Chondrocyte (in vitro differentiated cells): ENCODE results near the gene FLNC. TPM values are rescaled to one million over a fixed set of nuclear protein-coding genes. Genes with fewer than 3 reads are reported as not detected.

Experiments
- DNase-seq: peaks from one replicate; pipeline ENCODE4 v3.0.0; 2021; ENCODE audit warnings: mixed read lengths, low spot score
- H3K27ac Mint-ChIP-seq: one replicate; pipeline ENCODE4 v1.8.0; 2021; ENCODE audit warnings: mild to moderate bottlenecking, moderate library complexity, mixed read lengths; ENCODE audit not compliant: unreplicated experiment
- H3K27me3 Mint-ChIP-seq: 2 replicates; pipeline ENCODE4 v1.8.0; 2021; ENCODE audit warnings: low read depth, mixed read lengths
- H3K36me3 Mint-ChIP-seq: 2 replicates; pipeline ENCODE4 v1.8.0; 2021; ENCODE audit warnings: low read depth, mixed read lengths
- H3K4me1 Mint-ChIP-seq: 2 replicates; pipeline ENCODE4 v1.8.0; 2021; ENCODE audit warnings: low read depth, mild to moderate bottlenecking, mixed read lengths
- H3K4me3 Mint-ChIP-seq: one replicate; pipeline ENCODE4 v1.8.0; 2021; ENCODE audit warnings: mild to moderate bottlenecking, moderate library complexity, mixed read lengths; ENCODE audit not compliant: unreplicated experiment
- H3K9me3 Mint-ChIP-seq: 2 replicates; pipeline ENCODE4 v1.8.0; 2021; ENCODE audit warnings: low read depth, mixed read lengths
- total RNA-seq: library from RNA; stranded (reverse); gene quantifications from 3 replicates; pipeline ENCODE4 v1.2.1, GENCODE V29; 2021
- TF ChIP-seq, protein P1 (sequence below): fragments of 200-600 bp; sonication (generic); IDR thresholded peaks from 2 replicates; pipeline ENCODE4 v1.5.0; 2021; ENCODE audit warnings: antibody characterized with exemption, mild to moderate bottlenecking, moderate library complexity

FLNC gene
- total RNA-seq, 1 donor from 2014 or later, result 118 TPM

DNA sequence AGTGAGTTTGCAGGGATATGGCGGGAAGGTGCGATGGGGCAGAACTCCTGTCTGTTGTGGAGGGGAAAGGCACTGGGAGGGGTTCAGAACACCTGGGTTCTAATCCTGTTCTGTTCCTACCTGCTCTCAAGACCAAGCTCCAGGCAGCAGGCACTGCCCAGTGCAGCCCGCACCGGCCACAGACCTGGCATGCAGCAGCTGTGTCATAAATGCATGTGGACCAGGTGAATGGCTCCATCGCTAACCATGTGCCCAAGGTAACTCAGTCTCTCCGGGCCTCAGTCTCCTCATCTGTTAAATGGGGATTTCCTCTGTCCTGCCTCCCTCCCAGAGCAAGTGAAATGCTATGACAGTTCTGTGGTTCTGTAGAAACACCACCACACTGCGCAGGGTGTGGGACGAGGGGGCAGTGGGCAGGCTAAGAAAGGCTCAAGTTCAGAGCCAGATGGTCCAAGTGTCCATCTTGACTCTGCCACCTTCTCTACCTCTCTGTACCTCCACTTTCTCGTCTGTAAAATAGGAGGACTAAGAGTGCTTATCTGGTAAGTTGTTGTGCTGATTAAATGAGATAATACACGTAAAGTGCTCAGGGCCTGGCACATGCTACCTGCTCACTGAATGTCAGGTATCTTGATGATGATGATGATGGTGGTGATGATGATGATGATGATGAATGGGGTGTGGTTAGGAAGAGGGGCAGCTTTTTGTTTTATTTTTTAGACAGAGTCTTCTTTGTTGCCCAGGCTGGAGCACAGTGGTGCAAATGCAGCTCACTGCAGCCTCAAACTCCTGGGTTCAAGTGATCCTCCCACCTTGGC, 55.4 kb downstream of the FLNC start:
- H3K4me1 Mint-ChIP-seq, result peaks cover 2% of the 10 kb centered on the region
- no peak overlapping the region for H3K27ac Mint-ChIP-seq
- TF ChIP-seq, protein P1, sequence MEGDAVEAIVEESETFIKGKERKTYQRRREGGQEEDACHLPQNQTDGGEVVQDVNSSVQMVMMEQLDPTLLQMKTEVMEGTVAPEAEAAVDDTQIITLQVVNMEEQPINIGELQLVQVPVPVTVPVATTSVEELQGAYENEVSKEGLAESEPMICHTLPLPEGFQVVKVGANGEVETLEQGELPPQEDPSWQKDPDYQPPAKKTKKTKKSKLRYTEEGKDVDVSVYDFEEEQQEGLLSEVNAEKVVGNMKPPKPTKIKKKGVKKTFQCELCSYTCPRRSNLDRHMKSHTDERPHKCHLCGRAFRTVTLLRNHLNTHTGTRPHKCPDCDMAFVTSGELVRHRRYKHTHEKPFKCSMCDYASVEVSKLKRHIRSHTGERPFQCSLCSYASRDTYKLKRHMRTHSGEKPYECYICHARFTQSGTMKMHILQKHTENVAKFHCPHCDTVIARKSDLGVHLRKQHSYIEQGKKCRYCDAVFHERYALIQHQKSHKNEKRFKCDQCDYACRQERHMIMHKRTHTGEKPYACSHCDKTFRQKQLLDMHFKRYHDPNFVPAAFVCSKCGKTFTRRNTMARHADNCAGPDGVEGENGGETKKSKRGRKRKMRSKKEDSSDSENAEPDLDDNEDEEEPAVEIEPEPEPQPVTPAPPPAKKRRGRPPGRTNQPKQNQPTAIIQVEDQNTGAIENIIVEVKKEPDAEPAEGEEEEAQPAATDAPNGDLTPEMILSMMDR, result no peak
- peaks cover 3% of the 10 kb centered on the region for H3K27me3 Mint-ChIP-seq
- H3K4me3 Mint-ChIP-seq, result no peak overlapping the region
- no peaks in the 10 kb centered on the region for H3K36me3 Mint-ChIP-seq
- H3K9me3 Mint-ChIP-seq, result no peaks in the 10 kb centered on the region
- DNase-seq, result no peak

DNA sequence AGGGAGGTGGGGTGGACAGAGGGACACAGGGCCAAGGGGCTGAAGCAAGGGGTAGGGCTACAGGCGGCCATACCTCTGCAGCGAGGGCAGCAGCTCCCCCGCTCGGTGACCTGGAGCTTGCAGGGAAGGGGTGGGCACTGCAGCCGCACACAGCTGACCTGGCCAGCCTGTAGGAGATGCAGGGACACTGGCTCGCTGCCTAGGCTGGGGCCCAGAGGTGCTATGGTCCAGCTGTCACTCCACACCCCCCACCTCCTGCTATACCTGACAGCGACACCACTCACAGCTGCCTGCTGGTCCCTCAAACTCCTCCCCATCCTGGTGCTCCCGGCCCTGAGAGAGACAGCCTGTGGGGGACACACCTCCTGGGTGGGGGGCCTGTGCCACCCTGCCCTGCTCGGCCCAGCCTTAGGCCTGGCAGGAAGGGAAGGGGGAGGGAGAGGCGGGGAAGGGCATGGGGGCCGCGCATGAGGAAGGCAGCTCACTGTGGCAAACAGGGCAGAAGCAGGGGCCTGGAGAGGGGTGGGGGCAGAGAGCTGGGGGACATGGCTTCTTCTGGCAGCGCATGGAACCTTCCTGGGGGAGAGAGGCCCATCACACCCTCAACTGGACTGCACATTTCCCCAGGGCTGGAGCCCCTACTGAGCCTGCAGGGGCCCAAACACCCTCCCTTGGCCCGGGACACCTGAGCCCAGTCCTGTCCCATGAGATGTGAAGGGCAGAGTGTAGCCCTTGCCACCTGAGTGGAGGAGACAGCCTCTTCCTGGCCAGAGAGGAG, 56.4 kb downstream of the FLNC start:
- Mint-ChIP-seq H3K27me3 (peaks cover 3% of the 10 kb centered on the region), H3K9me3 (no peaks in the 10 kb centered on the region), H3K4me1 (peaks cover 2% of the 10 kb centered on the region), H3K27ac (no peak overlapping the region), H3K36me3 (no peaks in the 10 kb centered on the region), H3K4me3 (no peak overlapping the region)
- peak; percentile 75 for DNase-seq
- TF ChIP-seq, protein P1, result no peak

DNA sequence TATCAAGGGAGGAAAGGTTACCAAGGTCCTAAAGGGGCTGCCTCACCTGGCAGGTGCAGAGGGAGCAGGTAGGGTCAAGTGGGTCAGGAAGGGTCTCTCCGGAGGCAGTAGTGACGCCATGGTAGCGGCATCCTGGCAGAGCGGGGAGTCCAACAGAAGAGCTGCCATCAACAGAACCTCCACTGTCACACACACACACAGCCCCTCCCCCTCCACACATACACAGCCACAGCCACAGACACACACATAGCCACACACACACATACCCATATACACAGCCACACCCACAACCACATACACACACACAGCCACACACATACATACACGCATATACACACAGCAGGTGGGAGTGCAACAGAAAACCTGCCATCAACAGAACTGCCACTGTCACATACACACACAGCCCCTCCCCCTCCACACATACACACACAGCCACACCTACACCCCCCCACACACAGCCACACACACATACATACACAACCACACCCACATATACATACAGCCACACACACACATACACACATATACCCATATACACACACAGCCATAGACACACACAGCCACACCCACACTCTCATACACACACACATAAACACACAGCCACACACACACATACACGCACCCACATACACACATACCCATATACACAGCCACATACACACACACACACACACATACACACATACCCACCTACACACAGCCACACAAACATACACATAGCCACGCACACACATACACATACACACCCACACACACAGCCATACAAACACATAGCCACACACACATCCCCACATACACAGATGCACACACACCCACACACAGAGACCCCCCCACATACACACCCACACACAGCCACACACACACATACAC, 57.2 kb downstream of the FLNC start:
- Mint-ChIP-seq H3K9me3 (no peaks in the 10 kb centered on the region), H3K27me3 (peaks cover 3% of the 10 kb centered on the region), H3K4me1 (peaks cover 2% of the 10 kb centered on the region), H3K27ac (no peak overlapping the region), H3K4me3 (no peak overlapping the region), H3K36me3 (no peaks in the 10 kb centered on the region)
- peak; percentile 59 for DNase-seq
- TF ChIP-seq, protein P1, result no peak

DNA sequence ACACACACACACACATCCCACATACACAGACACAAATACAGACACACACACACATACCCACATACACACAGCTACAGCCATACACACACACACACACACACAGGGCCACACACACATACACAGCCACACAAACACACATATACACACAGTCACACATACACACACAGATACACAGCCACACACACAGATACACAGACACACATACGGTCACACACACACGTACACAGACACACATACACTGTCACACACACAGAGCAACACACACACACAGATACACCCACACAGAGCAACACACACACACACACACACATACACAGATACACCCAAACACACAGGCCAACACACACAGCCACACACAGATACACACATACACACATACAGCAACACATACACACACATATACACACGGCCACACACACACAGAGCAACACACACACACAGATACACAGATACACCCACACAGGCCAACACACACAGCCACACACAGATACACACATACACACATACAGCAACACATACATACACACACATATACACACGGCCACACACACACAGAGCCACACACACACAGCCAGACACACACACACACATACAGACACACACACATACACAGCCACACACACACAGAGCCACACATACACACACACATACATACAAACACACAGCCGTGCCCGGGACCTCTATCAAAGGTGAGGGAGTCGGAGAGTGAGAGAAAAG, 58.0 kb downstream of the FLNC start:
- TF ChIP-seq, protein P1, result no peak
- H3K4me3 Mint-ChIP-seq, result no peak overlapping the region
- H3K27me3 Mint-ChIP-seq, result peaks cover 3% of the 10 kb centered on the region
- H3K4me1 Mint-ChIP-seq, result peaks cover 2% of the 10 kb centered on the region
- H3K36me3 Mint-ChIP-seq, result no peaks in the 10 kb centered on the region
- H3K9me3 Mint-ChIP-seq, result no peaks in the 10 kb centered on the region
- H3K27ac Mint-ChIP-seq, result no peak overlapping the region
- no peak for DNase-seq
